IPS-NIHi11 (cell line): ENCODE measurements around the gene KIAA1958.

ENCODE experiments used
- DNase-seq: peaks from one replicate; pipeline ENCODE4 v3.0.0; 2012; ENCODE audit warnings: mixed read lengths, low spot score

Gene KIAA1958

GRCh38 chr9:112604790-112605189, 118.2 kb downstream of the KIAA1958 start:
- no peak for DNase-seq

GRCh38 chr9:112605518-112605917, 118.9 kb downstream of the KIAA1958 start:
- no peak for DNase-seq

- no peak for DNase-seq
Observed at GRCh38 chr9:112605963-112606699, 119.5 kb downstream of the KIAA1958 start.

GRCh38 chr9:112608851-112609250, 122.2 kb downstream of the KIAA1958 start:
- DNase-seq = no peak

- no peak for DNase-seq
Observed at GRCh38 chr9:112615584-112616266, 129.1 kb downstream of the KIAA1958 start.

- no peak for DNase-seq
Observed at GRCh38 chr9:112617371-112617770, 130.7 kb downstream of the KIAA1958 start.

- no peak for DNase-seq
Observed at GRCh38 chr9:112618385-112619009, 131.9 kb downstream of the KIAA1958 start.

GRCh38 chr9:112620388-112620787, 133.8 kb downstream of the KIAA1958 start:
- no peak for DNase-seq

- no peak for DNase-seq
Observed at GRCh38 chr9:112621018-112621655, 134.5 kb downstream of the KIAA1958 start.

- no peak for DNase-seq
Observed at GRCh38 chr9:112623198-112623597, 136.6 kb downstream of the KIAA1958 start.

- DNase-seq = no peak
Observed at GRCh38 chr9:112624711-112625707, 138.4 kb downstream of the KIAA1958 start.

GRCh38 chr9:112629671-112630485, 143.3 kb downstream of the KIAA1958 start:
- no peak for DNase-seq

GRCh38 chr9:112631313-112632070, 144.9 kb downstream of the KIAA1958 start:
- no peak for DNase-seq

GRCh38 chr9:112640311-112640710, 153.7 kb downstream of the KIAA1958 start:
- no peak for DNase-seq

- DNase-seq = no peak
Observed at GRCh38 chr9:112642126-112642525, 155.5 kb downstream of the KIAA1958 start.

GRCh38 chr9:112647596-112647995, 161.0 kb downstream of the KIAA1958 start:
- no peak for DNase-seq

GRCh38 chr9:112648624-112649023, 162.0 kb downstream of the KIAA1958 start:
- no peak for DNase-seq

GRCh38 chr9:112654282-112654681, 167.7 kb downstream of the KIAA1958 start:
- peak; percentile 36 for DNase-seq

GRCh38 chr9:112655668-112656067, 169.0 kb downstream of the KIAA1958 start:
- DNase-seq = no peak

- no peak for DNase-seq
Observed at GRCh38 chr9:112659906-112660305, 173.3 kb downstream of the KIAA1958 start.
